Endothelial cell of umbilical vein (primary cell): ENCODE results near the gene KRT38. TPM values are rescaled to one million over a fixed set of nuclear protein-coding genes. Genes with fewer than 3 reads are reported as not detected.

Experiments used
- BruUV-seq: library from RNA; stranded (reverse); fragments of 400-500 nt; replicated peaks from 2 replicates; lab custom pipeline; 2021; lab: Mats Ljungman, UMichigan
- CTCF ChIA-PET: fragments of 300-600, 350-600 bp; sonication (Branson Sonifier 250); formaldehyde crosslinking; loops from one replicate; lab custom pipeline; 2021; ENCODE audit warnings: antibody characterized with exemption, inconsistent platforms; lab: Charles Lee
- POLR2A ChIA-PET: fragments of 300-600, 350-600 bp; sonication (Branson Sonifier 250); formaldehyde crosslinking; loops from one replicate; lab custom pipeline; 2021; ENCODE audit warnings: antibody characterized with exemption, inconsistent platforms; lab: Charles Lee
- DNase-seq: peaks from one replicate; pipeline ENCODE4 v3.0.0-alpha.2; 2011; ENCODE audit warnings: low read depth, low spot score
- FAIRE-seq: peaks from 2 replicates; lab custom pipeline; 2011; peaks lifted over from hg19 to GRCh38; lab: Jason Lieb, UNC
- H2AFZ ChIP-seq: 2 replicates; pipeline ENCODE4 v1.6.0; 2012; ENCODE audit warnings: low read depth, low read length, control low read depth, inconsistent platforms
- H3K27ac ChIP-seq: 2 replicates; pipeline ENCODE4 v1.5.1; 2011; ENCODE audit warnings: low read depth, mild to moderate bottlenecking, control low read depth, low read length, moderate library complexity; ENCODE audit not compliant: insufficient read depth
- H3K27me3 ChIP-seq, 2 experiments: 2 replicates each; pipeline versions ENCODE4 v1.6.0 to v1.6.1; 2011; ENCODE audit warnings: low read length in 2 of 2, mixed read lengths in 1 of 2; ENCODE audit not compliant: control insufficient read depth in 2 of 2, insufficient read depth in 2 of 2
- H3K36me3 ChIP-seq, 2 experiments: 2 replicates in 1 of 2; 3 replicates in 1 of 2; pipeline ENCODE4 v1.5.1; 2011; ENCODE audit warnings: low read length in 2 of 2, mild to moderate bottlenecking in 1 of 2, moderate library complexity in 1 of 2; ENCODE audit not compliant: control insufficient read depth in 2 of 2, insufficient read depth in 2 of 2; ENCODE audit errors: extremely low read depth in 1 of 2
- H3K4me1 ChIP-seq: 3 replicates; pipeline ENCODE4 v1.5.1; 2011; ENCODE audit warnings: mild to moderate bottlenecking, low read length; ENCODE audit not compliant: control insufficient read depth, insufficient read depth; ENCODE audit errors: extremely low read depth
- H3K4me2 ChIP-seq: 2 replicates; pipeline ENCODE4 v1.6.1; 2011; ENCODE audit warnings: low read length, control low read depth, mixed read lengths; ENCODE audit not compliant: insufficient read depth
- H3K4me3 ChIP-seq, 3 experiments: fragments of 200-600 bp in 1 of 3; sonication (generic), shearing (Covaris generic) in 1 of 3; replicated peaks in 1 of 3; 2 replicates each; pipeline ENCODE4 v1.5.1; 2011 to 2016; ENCODE audit warnings: control low read depth in 3 of 3, low read length in 3 of 3, mild to moderate bottlenecking in 2 of 3, inconsistent platforms in 1 of 3, low read depth in 1 of 3, moderate library complexity in 1 of 3; ENCODE audit not compliant: insufficient read depth in 1 of 3
- H3K79me2 ChIP-seq: 2 replicates; pipeline ENCODE4 v1.6.0; 2012; ENCODE audit warnings: low read length, inconsistent platforms; ENCODE audit not compliant: control insufficient read depth, insufficient read depth
- H3K9ac ChIP-seq: replicated peaks from 2 replicates; pipeline ENCODE3; 2011; ENCODE audit warnings: low read length, control low read depth; ENCODE audit not compliant: insufficient read depth; ENCODE audit errors: extremely low read depth
- H3K9me1 ChIP-seq: replicated peaks from 3 replicates; pipeline ENCODE4 v1.6.0; 2011; ENCODE audit warnings: mild to moderate bottlenecking, low read length; ENCODE audit not compliant: control insufficient read depth, insufficient read depth; ENCODE audit errors: extremely low read depth
- H3K9me3 ChIP-seq: replicated peaks from 2 replicates; pipeline ENCODE4 v1.5.1; 2012; ENCODE audit warnings: low read length, inconsistent platforms; ENCODE audit not compliant: control insufficient read depth, insufficient read depth
- H4K20me1 ChIP-seq: replicated peaks from 2 replicates; pipeline ENCODE3; 2011; ENCODE audit warnings: mild to moderate bottlenecking, low read length; ENCODE audit not compliant: control insufficient read depth, insufficient read depth; ENCODE audit errors: extremely low read depth
- CTCF ChIP-seq, 2 donors: IDR thresholded peaks; 1 replicate in 1 of 2; 2 replicates in 1 of 2; pipeline ENCODE4 v1.5.1; 2011; ENCODE audit warnings: low read length in 2 of 2, mild to moderate bottlenecking in 2 of 2, moderate library complexity in 2 of 2, control low read depth in 1 of 2, inconsistent platforms in 1 of 2, low read depth in 1 of 2; ENCODE audit not compliant: insufficient read depth in 1 of 2; ENCODE audit errors: extremely low read depth in 1 of 2
- EZH2 ChIP-seq: IDR thresholded peaks from 2 replicates; pipeline ENCODE4 v1.6.1; 2012; ENCODE audit warnings: borderline replicate concordance, low read depth, mild to moderate bottlenecking, moderate library complexity, low read length, inconsistent platforms; ENCODE audit not compliant: severe bottlenecking
- FOS ChIP-seq: IDR thresholded peaks from 2 replicates; pipeline ENCODE4 v1.6.1; 2011; ENCODE audit warnings: mild to moderate bottlenecking, low read length, moderate library complexity, borderline replicate concordance; ENCODE audit not compliant: insufficient read depth
- GATA2 ChIP-seq: IDR thresholded peaks from 2 replicates; pipeline ENCODE4 v1.7.0; 2011; ENCODE audit warnings: low read depth, mild to moderate bottlenecking, moderate library complexity, mixed read lengths, low read length; ENCODE audit not compliant: insufficient read length, insufficient read depth
- JUN ChIP-seq: IDR thresholded peaks from 2 replicates; pipeline ENCODE4 v1.6.1; 2011; ENCODE audit warnings: borderline replicate concordance, low read depth; ENCODE audit not compliant: insufficient read length, insufficient read depth
- MAX ChIP-seq: IDR thresholded peaks from 2 replicates; pipeline ENCODE4 v1.6.1; 2011; ENCODE audit not compliant: insufficient read depth, insufficient read length
- MYC ChIP-seq: IDR thresholded peaks from one replicate; pipeline ENCODE4 v1.6.1; 2011; ENCODE audit warnings: mild to moderate bottlenecking, low read depth, low read length
- POLR2A ChIP-seq: IDR thresholded peaks from 2 replicates; pipeline ENCODE4 v1.6.1; 2012; ENCODE audit warnings: low read depth, mild to moderate bottlenecking, control low read depth, low read length
- POLR2AphosphoS5 ChIP-seq: IDR thresholded peaks from 2 replicates; pipeline ENCODE4 v1.6.1; 2012; ENCODE audit warnings: low read depth, mild to moderate bottlenecking, control low read depth, low read length, moderate library complexity; ENCODE audit not compliant: insufficient read depth
- dilution Hi-C: fragments of 300-500 bp; cut with MboI; formaldehyde crosslinking; loops from one replicate; pipeline ENCODE4 v1.15.0; 2019; ENCODE audit warnings: low sequenced_read_pairs; ENCODE audit not compliant: extremely low pct_ligation_motif_present
- intact Hi-C: fragments of 100-400 bp; cut with micrococcal nuclease; formaldehyde crosslinking; loops from one replicate; pipeline ENCODE4 v1.10.0; 2022
- polyA plus RNA-seq, 4 experiments: library from polyadenylated mRNA; depleted of rRNA in 3 of 4; stranded (reverse) in 3 of 4; unstranded in 1 of 4; fragments of >200 nt; gene quantifications; 2 replicates each; pipeline versions ENCODE4 v1.2.1 to v1.2.3, GENCODE V29; 2011 to 2012; ENCODE audit warnings: missing spikeins in 1 of 4
- total RNA-seq: library from RNA; stranded (reverse); gene quantifications from 2 replicates; pipeline ENCODE4 v1.2.3, GENCODE V29; 2021

The KRT38 gene
- total and polyA plus RNA-seq, 2 donors (not counting 3 experiments of a cell fraction or from before 2014, with no cell fraction given): not detected

GRCh38 chr17:41437254-41437653, 3.5 kb downstream of the KRT38 start:
- peaks cover 2 to 5% of the 10 kb centered on the region in 2 experiments for H3K27me3 ChIP-seq
- H3K36me3 ChIP-seq: no peaks in the 10 kb centered on the region
- DNase-seq (no peak), FAIRE-seq (no peak)
- no peaks in the 10 kb centered on the region for H3K9me1 ChIP-seq
- BruUV-seq: no TSS peak
- H3K9me3 ChIP-seq: no peaks in the 10 kb centered on the region
- no peaks in the 10 kb centered on the region for H4K20me1 ChIP-seq
- H3K9ac ChIP-seq: no peak overlapping the region
- H3K4me1 ChIP-seq: no peaks in the 10 kb centered on the region
- intact Hi-C loops (no loop called here), dilution Hi-C loops (no loop called here)
- H3K4me3 ChIP-seq: no peak overlapping the region
- H3K4me2 ChIP-seq: no peak overlapping the region
- H3K27ac ChIP-seq: no peak overlapping the region
- H3K79me2 ChIP-seq: no peaks in the 10 kb centered on the region
- CTCF ChIA-PET: interaction anchor here (1.0 kb wide), 1 partner anchor 111 kb away, joined by 3 read pairs; no protein-coding TSS in a partner anchor
- TF ChIP-seq EZH2: no peak
- no peak for TF ChIP-seq CTCF (IDR thresholded peaks at IDR 0.05; ENCODE audit: extremely low read depth in 1 of 2, insufficient read depth in 1 of 2, low read depth in 1 of 2, low read length in 2 of 2)
- POLR2A ChIA-PET: no interaction called here
- no peak overlapping the region for H2AFZ ChIP-seq

- no TSS peak for BruUV-seq
- H3K27ac ChIP-seq: no peak overlapping the region
- no peak overlapping the region for H3K9ac ChIP-seq
- H3K4me3 ChIP-seq: no peak overlapping the region
- no peaks in the 10 kb centered on the region for H3K9me3 ChIP-seq
- FAIRE-seq (no peak), DNase-seq (no peak)
- intact Hi-C loops: no loop called here
- H3K9me1 ChIP-seq: no peaks in the 10 kb centered on the region
- no peaks in the 10 kb centered on the region for H3K79me2 ChIP-seq
- TF ChIP-seq MAX (no peak), GATA2 (no peak), CTCF (IDR thresholded peaks at IDR 0.05; ENCODE audit: extremely low read depth in 1 of 2, insufficient read depth in 1 of 2, low read depth in 1 of 2, low read length in 2 of 2) (no peak), JUN (no peak), POLR2A (no peak), POLR2AphosphoS5 (no peak), MYC (no peak), EZH2 (no peak), FOS (no peak)
- CTCF ChIA-PET: no interaction called here
- H3K36me3 ChIP-seq: no peaks in the 10 kb centered on the region
- no peaks in the 10 kb centered on the region for H4K20me1 ChIP-seq
- POLR2A ChIA-PET: no interaction called here
- dilution Hi-C loops: no loop called here
- no peaks in the 10 kb centered on the region for H3K4me1 ChIP-seq
- peaks cover 2 to 5% of the 10 kb centered on the region in 2 experiments for H3K27me3 ChIP-seq
- H2AFZ ChIP-seq: no peak overlapping the region
- no peak overlapping the region for H3K4me2 ChIP-seq
These were observed 6.4 kb downstream of the KRT38 start for GRCh38 chr17:41434415-41434814.
